ENCODE data around the gene VASP.

GRCh38 chr19:45495178-45495577 is 12.1 kb upstream of the VASP start:
- TF ChIP-seq POLR2A (IDR thresholded peaks at IDR 0.05) (no peak), CTCF (IDR thresholded peaks at IDR 0.05) (no peak)

Measured in lower leg skin (tissue), 3 donors.